Fibroblast of the aortic adventitia (primary cell): ENCODE data around the gene PIP5K1B. TPM values are rescaled to one million over a fixed set of nuclear protein-coding genes. Genes with fewer than 3 reads are reported as not detected.

Experiments used
- DNase-seq: peaks from one replicate; pipeline ENCODE4 v3.0.0-alpha.2; 2010; ENCODE audit warnings: low read depth
- H3K4me3 ChIP-seq: 2 replicates; pipeline ENCODE4 v1.5.1; 2011; ENCODE audit warnings: low read depth, mild to moderate bottlenecking, control low read depth, low read length, moderate library complexity
- total RNA-seq: library from RNA; depleted of rRNA; stranded (reverse); fragments of >200 nt; gene quantifications from 2 replicates; pipeline ENCODE4 v1.2.3, GENCODE V29; 2012; ENCODE audit warnings: low replicate concordance
- TF ChIP-seq, protein P1 (sequence below): IDR thresholded peaks from 2 replicates; pipeline ENCODE4 v1.5.1; 2011; ENCODE audit warnings: mild to moderate bottlenecking, low read length, control low read depth, inconsistent platforms; ENCODE audit not compliant: insufficient read depth

The PIP5K1B gene
- total RNA-seq, 1 donor, result not detected

GRCh38 chr9:68913054-68913453 is 208.0 kb downstream of the PIP5K1B start:
- TF ChIP-seq, protein P1, sequence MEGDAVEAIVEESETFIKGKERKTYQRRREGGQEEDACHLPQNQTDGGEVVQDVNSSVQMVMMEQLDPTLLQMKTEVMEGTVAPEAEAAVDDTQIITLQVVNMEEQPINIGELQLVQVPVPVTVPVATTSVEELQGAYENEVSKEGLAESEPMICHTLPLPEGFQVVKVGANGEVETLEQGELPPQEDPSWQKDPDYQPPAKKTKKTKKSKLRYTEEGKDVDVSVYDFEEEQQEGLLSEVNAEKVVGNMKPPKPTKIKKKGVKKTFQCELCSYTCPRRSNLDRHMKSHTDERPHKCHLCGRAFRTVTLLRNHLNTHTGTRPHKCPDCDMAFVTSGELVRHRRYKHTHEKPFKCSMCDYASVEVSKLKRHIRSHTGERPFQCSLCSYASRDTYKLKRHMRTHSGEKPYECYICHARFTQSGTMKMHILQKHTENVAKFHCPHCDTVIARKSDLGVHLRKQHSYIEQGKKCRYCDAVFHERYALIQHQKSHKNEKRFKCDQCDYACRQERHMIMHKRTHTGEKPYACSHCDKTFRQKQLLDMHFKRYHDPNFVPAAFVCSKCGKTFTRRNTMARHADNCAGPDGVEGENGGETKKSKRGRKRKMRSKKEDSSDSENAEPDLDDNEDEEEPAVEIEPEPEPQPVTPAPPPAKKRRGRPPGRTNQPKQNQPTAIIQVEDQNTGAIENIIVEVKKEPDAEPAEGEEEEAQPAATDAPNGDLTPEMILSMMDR, result no peak
- DNase-seq, result no peak
- no peak overlapping the region for H3K4me3 ChIP-seq

- DNase-seq, result no peak
- H3K4me3 ChIP-seq, result no peak overlapping the region
- TF ChIP-seq, protein P1, result no peak
These were observed 209.7 kb downstream of the PIP5K1B start for GRCh38 chr9:68914751-68915150.

DNA sequence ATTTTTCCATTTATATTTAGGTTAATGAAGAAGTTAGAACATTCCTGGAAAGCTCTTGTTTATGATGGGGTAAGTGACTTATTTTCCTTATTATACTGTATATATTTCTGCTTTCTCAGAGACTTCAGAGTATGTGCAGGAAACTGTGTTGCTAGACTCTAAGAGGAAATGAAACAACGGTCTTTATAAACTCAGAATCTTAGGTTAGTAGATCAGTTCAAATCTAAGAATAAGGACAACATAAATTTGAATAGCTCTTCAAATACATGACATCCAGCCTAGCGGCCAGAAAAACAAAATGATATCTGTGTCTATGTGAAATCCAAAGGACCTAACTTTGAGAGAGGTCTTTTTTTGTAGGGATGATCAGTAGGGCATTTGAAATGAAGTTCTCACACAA is 214.6 kb downstream of the PIP5K1B start:
- H3K4me3 ChIP-seq, result no peak overlapping the region
- TF ChIP-seq, protein P1, result no peak
- DNase-seq, result no peak

DNA sequence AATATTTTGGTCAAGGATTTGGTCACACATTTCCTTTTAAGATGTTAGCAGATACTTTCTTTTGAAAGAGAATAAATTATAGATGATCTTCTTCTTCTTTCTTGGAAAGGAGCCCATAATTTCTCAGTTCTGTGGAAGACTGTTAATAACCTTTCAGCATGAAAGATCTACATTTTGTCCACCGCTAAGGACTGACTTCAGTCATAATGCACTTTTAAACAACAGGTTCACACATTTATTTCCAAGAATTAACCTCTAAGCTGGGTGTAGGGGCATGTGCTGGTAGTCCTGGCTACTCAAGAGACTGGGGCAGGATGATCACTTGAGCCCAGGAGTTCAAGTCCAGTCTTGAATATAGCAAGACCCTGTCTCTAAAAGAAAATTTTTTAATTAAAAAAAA is 215.9 kb downstream of the PIP5K1B start:
- no peak for DNase-seq
- TF ChIP-seq, protein P1, result no peak
- no peak overlapping the region for H3K4me3 ChIP-seq

DNA sequence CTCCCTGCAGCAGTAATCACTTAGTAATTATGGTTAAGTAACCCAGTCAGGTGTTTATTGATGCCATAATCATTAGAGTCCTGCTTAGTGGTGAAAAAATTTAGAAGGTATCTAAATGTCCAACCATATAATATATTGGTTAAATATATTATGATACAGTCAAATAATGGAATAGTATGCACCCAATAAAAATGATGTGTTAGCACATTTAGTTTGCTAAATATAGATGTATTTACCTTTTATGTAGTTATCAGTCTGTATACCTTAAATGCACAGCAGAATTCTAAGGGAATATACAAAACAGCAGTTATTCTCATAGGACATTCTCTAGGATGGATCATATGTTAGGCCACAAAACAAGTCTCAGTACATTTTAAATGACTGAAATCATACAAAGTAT is 218.4 kb downstream of the PIP5K1B start:
- TF ChIP-seq, protein P1, result no peak

DNA sequence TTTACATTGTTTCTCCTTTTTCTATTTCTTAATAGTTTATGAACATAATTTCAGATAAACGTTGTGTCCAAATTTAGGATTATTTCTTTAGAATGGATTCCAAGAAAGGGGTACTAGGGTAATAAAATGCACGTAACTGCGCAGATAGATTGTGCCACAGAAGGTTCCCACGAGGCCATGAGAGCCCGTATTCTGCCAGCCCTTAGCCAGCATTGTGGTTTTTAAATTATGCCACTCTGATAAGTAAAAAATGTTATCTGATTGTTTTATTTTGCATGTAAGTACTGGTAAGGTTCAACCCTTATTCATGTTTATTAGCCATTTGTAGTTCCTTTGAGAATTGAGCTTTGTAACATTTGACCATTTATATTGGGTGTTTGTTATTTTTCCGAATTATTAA is 220.1 kb downstream of the PIP5K1B start:
- no peak overlapping the region for H3K4me3 ChIP-seq
- TF ChIP-seq, protein P1, result no peak
- no peak for DNase-seq

More for the DNA sequence above, 218.4 kb downstream of the PIP5K1B start:
- no peak for DNase-seq
- no peak overlapping the region for H3K4me3 ChIP-seq

GRCh38 chr9:68927165-68927564 is 222.1 kb downstream of the PIP5K1B start:
- no peak overlapping the region for H3K4me3 ChIP-seq
- TF ChIP-seq, protein P1, result no peak
- DNase-seq, result no peak
